NCI-H1105 (cell line): ENCODE results near the gene TLR9.

ENCODE experiments used
- DNase-seq: peaks from one replicate; lab custom pipeline; 2025; lab: John Stamatoyannopoulos, UW

The TLR9 gene

DNA sequence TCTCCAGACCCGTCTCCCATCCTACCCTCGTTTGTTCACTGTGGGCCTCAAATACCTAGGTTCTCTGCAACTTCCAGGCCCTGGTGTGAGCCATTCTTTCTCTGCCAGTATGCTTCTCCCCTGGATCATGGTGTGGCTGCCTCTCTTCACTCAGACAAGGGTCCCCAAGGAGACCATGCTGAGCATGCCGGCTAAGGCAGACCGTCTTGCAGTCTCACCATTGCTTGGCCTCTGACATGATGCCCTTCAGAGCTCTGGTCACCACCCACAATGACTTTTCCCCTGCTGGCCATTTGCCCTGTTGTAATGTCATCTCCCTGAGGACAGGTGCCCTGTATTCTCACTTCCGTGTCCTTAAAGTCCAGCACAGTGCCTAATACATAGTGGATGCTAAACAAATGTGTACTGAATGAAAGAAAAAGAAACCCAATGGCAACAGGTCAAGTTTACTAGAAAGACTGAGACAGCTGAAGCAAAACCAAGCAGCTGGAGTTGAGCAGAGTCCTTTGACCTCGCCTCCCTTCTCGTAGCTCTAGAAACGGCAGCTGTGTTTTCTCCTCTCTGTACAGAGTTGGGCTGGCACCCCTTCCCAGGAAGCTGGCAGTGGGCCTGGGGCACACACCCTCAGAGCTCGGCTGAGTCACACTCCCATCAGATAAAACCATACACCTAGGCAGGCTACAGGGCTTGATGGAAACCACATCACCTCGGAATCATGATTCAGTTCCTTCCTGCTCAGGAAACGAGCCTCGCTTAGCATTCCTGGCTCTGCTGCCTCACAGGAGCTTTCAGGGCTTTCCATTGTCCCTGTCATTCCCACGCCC lies 8.6 kb downstream of the TLR9 start:
- DNase-seq: peak; percentile 7

DNA sequence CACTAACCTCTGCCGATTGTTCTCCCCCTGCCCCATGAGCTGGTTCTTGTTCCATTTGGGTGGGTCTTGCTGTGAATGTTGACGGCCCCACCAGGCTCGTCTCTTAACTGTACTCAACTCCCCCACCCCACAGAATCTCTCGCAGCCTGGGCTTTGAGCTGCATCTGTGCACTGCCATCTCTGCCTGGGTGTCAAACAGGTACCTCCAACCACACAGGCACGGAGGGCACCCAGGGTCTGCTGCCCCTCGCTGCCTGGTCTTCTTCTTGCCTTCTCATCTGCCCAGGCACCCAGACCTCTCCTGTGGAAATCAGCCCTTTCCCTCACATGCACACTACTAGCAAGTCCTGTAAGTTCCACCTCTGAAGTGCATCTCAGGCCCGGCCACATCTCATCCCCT lies 10.1 kb downstream of the TLR9 start:
- no peak for DNase-seq

DNA sequence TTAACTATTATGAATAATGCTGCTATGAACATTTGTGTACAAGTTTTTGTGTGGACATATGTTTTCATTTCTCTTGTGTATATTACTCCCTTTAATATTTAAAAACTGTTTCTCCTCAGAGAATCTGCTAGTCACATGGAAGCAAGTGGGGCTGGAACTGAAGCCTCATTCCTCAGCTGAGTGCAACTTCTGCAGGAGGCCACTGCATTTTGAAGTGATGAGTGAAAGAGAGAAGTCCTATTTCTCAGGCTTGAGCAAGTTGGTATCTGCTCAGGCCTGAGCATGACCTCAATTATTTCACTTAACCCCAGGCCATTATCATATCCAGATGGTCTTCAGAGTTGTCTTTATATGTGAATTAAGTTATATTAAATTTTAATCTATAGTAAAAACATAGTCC lies 11.5 kb downstream of the TLR9 start:
- no peak for DNase-seq

DNA sequence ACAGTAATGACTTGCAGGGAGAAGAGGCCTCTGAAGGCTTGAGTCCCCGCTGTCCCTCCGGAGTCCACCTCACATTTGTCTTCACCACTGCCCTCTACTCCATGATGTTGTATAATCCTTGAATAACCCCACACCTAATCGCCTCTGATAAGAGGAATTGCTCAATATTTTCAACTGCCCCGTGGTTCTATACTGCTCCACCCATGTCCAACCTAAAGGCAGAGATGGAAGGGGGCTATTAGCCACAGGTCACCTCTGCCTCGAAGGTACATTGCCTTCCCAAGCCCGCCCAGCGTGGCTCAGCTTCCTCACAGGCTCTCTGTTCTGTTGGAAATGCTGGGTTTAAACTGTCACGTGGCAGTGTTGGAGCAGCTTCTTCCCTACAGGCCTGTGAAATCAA lies 12.4 kb downstream of the TLR9 start:
- DNase-seq: no peak

DNA sequence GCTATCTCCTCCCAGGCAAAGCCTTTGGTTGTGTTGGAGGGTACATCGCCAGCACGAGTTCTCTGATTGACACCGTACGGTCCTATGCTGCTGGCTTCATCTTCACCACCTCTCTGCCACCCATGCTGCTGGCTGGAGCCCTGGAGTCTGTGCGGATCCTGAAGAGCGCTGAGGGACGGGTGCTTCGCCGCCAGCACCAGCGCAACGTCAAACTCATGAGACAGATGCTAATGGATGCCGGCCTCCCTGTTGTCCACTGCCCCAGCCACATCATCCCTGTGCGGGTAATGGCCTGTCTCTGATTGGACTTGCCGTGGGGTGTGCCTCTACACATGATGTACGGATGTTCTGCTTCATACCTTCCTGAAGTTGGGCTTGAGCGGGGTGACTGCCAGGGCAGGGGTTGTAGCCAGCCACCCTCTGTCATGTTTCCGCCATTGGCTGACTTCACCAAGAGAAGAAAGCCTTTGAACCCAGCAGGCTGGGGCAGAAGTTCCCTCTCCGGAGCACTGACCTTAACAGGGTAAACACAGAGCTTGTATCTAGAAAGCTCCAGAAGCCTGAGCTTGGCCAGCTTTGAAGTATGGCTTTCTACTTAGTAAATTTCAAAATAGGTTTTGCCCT lies 14.1 kb downstream of the TLR9 start:
- no peak for DNase-seq

DNA sequence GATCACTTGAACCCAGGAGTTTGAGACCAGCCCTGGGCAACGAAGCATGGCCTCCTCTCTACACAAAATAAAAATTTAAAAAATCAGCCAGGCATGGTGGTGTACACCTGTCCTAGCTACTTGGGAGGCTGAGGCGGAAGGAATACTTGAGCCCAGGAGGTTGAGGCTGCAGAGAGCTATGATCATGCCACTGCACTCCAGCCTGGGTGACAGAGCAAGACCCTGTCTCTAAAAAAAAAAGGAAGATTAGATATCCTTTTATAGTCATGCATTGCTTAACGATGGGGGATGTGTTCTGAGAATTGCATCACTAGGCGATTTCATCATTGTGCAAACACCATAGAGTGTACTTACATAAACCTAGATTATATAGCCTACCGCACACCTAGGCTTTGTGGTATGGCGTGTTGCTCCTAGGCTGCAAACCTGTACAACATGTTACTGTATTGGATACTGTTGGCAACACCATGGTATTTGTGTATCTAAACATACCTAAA lies 14.8 kb downstream of the TLR9 start:
- DNase-seq: no peak

DNA sequence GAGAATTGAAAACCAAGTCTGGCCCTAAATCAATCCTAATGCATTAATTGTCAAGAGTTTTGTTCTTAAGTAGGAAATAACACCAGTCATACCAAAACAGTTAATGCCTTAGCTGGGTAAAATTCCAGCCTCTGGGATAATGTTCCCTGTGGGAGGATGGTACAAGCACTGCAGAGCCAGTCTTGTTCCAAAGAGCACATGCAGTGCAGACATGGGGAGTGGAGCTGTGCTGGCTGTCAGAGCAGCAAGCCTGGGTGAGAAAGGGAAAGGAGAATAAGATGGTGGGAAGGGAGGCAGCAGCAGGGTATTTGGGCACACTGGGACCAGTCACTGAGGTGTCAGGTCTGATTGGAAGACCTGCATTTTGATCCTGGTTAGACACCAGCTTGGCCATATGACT lies 15.4 kb downstream of the TLR9 start:
- no peak for DNase-seq

DNA sequence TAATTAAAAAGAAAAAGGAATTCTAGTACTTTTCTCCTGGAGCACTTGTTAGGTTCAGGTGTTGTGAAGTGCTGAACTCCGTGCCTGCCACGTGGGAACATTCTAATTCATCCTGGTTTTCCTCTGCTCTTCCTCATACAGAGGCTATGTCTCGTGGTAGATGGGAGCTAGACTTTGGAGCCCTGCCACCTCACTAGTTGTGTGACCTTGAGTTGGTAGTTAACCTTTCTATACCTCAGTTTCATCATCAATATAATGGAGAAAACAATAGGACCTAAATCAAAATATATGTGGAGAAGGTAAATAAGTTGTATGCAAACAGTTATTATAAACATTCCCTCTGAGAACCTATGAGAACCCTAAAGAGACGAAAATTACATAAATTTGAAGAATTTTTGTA lies 16.9 kb downstream of the TLR9 start:
- no peak for DNase-seq

DNA sequence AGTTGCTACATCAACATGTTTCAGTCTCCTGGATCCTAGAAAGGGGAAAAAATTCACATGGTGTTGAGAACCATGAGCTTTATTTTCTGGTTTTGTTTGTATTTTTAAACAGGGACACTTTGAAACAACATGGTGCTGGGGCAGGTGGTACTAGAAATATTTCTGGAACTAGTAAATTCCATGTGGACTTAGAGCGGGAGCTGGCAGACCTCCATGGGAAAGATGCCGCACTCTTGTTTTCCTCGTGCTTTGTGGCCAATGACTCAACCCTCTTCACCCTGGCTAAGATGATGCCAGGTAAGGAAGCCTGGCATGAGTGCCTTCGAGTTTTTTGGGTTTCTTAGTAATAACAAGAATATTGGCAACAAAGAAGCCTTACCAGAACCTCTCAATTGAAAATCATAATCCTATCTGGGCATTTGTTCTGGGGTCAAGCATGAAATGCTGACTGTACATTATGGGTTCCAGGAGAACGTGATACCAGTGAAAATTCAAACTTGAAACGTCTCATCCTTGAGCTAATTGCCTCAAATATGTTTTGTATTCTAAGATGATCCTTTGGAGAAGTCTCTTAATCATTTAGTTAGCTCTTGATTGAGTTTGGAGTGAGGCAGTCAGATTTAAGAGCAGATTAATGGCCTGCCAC lies 19.6 kb downstream of the TLR9 start:
- DNase-seq: no peak

DNA sequence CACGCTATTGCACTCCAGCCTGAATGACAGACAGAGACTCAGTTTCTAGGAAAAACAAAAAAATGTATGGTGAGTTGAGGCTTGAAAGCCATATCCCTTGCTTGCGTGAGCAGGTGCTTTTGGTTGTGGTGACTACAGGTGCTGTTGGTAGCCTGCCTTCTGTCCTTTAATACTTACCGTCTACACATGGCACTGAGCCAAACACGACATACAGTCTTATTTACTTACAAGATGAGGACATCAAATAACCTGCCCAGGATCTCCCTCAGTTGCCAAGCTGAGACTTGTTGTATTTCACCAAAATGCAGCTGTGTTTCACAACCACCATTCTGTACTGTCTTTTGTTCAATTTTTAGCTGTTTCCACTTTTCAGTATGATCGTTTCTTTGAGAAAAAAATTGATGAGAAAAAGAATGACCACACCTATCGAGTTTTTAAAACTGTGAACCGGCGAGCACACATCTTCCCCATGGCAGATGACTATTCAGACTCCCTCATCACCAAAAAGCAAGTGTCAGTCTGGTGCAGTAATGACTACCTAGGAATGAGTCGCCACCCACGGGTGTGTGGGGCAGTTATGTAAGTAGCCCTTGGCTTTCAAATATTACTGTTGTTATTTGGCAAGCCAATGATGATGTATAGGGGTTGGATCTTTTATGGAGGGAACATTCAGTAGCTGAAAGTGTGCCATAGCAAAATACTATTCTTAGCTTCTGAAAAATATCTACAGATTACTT lies 20.9 kb downstream of the TLR9 start:
- DNase-seq: peak; percentile 78

DNA sequence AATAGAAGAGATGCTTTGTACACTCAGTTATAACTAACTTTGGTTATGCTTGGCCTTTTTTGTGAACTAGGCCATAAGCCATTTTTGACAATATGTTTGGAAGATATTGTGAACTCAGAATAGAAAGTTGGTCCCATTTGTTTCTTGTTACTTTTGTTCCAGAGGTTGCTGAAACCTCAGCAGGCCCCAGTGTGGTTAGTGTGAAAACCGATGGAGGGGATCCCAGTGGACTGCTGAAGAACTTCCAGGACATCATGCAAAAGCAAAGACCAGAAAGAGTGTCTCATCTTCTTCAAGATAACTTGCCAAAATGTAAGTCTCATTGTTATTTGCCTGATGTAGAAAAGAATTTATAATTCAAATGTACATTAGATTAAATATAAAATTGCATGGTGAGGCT lies 21.7 kb downstream of the TLR9 start:
- DNase-seq: no peak

DNA sequence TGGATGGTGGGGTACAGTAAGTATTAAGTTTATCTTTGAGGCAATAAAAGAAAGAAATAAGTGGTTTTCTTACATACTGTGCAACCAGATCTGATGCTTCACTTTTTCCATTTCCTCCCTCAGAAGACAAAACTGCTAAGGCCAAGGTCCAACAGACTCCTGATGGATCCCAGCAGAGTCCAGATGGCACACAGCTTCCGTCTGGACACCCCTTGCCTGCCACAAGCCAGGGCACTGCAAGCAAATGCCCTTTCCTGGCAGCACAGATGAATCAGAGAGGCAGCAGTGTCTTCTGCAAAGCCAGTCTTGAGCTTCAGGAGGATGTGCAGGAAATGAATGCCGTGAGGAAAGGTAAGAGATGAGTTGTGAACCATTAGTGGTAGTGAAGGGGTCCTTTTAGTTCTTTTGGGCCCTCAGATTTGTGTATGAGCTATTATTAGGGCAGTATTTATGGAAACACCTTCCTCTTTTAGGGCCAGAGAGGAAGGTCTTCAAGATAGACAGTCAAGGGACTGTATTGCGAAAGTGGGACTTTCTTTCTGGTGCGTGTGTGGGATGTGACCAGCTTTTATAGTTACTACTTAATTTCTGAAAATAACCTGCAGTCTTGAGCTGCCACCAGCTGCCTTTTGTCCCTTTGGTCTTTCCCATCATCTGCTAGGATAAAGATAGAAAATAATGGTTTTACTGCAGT lies 22.9 kb downstream of the TLR9 start:
- no peak for DNase-seq

DNA sequence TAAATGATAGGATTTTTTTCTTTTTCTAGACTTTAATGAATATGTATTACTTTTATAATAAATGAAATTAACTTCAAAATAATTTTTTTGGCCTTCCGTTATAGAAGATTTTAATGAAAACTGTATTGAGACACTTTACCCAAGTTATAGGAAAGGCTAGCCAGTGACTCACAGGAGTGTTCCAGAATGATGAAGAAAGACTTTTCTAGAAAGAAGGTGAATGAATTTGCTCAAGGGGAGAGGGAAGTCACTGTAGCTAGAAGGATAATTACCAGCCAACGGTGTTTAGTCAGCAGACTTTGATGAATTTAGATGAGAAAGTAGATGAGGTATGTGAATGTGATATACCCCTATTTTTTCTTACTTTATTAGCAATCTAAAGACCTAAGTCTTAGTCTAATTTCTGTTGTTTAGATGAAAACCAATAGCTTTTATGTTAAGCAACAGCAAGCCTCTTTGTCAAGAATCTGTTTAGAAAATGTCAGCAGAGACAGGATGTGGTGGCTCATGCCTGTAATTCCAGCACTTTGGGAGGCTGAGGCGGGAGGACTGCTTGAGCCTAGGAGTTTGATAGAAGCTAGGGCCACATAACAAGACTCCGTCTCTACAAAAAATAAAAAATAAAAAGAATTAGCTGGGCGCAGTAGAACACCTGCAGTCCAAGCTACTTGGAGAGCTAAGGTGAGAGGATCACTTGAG lies 24.3 kb downstream of the TLR9 start:
- no peak for DNase-seq

DNA sequence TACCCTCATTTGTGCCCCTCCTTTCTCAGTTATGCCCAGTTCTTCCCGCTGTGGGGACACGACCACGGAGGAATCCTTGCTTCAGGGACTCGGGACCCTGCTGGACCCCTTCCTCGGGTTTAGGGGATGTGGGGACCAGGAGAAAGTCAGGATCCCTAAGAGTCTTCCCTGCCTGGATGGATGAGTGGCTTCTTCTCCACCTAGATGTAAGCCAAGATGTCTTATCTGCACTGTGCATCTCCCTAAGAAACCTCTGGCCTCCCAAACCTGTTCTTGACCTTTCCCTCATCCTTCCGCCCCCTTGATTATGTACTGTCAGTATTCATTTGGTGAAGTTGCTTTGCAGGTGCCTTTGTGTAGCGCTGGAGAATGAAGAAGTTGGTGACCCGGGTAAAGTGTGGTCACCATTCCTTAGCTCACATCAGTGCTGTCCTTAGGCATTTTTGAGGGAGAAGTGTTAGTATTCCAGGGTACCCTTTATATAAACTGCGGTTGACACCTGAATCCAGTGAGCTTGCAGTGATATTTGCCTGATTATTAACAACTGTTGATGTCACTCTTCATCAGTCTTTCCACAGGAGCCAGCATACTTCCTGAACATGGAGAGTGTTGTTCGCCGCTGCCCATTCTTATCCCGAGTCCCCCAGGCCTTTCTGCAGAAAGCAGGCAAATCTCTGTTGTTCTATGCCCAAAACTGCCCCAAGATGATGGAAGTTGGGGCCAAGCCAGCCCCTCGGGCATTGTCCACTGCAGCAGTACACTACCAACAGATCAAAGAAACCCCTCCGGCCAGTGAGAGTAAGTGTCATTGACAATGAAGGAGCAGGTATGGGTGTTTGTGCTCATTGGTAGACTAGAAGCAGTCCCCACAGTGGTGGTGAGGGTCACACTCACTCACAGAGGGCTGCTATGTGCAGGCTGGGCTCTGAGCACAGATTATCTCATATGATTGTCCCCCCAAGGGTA lies 26.5 kb downstream of the TLR9 start:
- DNase-seq: no peak

DNA sequence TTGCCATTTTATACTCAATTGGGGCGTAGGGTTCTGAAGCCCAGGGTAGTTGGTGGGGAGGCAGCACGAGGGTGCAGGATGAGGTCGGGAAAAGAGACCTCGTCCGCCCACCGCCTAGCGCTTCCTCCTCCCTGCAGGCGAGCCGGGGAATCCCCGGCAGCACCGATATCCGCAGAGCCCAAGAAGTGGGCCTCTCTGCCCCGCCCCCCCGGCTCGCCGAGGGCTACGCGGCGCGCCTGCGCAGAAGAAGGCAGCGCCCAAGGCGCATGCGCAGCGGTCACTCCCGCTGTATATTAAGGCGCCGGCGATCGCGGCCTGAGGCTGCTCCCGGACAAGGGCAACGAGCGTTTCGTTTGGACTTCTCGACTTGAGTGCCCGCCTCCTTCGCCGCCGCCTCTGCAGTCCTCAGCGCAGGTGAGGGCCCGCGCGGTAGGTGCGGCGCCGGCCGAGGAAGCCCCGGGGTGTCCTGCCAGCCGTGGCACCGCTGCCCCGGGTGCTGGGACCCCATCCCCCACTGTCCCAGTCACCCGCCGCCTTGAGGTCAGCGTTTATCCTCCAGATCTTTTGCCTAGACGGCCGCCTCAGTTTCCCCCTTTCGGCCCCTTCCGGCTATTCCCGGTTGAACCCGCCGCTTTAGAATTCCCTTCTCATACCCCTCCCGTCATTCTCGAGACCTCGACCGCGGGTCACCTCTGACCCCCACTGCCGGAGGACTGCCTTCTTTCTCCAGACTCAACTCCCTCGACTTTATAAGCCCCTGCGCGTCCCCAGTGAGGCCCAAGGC lies 27.4 kb downstream of the TLR9 start, which contains the start of gene ALAS1:
Gene ALAS1, plus strand, starts transcription at position 319 of the 784 bp plus-strand sequence. CDS start 1,082 bp downstream, outside the sequence.
- DNase-seq: peak; percentile 64

DNA sequence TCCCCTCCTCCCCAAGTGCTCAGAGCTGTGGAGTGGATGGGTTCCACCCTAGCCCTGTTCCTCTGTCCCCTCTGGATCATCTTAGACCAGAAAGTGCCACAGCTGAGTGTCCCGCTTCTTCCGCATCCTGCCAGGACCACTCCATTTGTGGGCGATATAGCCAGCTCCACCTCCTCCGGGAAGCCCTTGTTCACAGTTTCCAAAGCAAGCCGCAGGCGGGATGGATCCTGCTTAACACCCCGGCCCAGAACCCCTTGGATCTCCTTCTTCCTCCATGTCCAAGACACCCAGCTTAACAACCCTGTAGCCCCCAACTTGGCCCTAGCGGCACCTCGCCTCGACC lies 28.0 kb downstream of the TLR9 start:
- DNase-seq: no peak

DNA sequence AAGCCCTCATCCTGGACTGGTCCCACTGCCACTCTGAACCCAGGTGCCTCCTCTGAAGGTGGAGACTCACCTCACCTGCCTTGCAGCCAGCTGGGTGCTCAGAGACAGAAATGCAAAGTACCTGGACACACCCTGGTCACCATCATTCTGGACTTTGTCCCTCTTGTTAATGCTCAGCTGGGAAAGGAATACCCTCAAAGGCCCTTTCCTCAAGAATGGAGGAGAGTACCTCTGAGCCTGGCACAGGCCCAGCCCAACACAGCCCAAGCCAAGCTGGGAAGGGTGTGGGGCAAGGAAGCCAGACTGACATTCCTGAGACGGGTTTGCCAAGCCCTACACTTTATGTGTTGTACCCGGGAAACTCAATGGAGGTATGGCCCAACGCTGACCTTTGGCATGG lies 28.5 kb downstream of the TLR9 start:
- DNase-seq: no peak

DNA sequence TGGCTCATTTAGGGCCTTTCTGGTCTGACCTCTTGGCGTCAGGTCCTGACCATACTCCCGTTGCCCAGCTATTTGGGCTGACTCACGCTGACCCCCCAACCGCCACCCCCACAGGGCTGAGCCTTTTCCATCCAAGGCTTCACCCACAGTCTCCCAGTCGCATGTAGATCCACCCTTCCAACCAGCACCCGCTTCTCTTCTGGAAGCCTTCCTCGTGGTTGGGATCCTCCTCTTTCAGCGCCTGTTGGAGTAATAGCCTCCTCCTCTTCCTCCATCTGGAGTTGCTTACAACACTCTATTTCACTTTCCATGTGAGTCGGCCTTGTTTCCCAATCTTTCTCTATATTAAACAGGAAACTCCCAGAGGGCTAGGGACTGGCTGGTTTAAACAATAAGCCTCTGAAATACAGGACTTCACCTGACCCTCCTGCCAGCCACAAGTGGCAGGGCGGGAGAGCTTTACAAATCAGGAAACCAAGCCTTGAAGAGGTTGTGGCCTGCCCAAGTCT lies 29.6 kb downstream of the TLR9 start:
- DNase-seq: no peak

DNA sequence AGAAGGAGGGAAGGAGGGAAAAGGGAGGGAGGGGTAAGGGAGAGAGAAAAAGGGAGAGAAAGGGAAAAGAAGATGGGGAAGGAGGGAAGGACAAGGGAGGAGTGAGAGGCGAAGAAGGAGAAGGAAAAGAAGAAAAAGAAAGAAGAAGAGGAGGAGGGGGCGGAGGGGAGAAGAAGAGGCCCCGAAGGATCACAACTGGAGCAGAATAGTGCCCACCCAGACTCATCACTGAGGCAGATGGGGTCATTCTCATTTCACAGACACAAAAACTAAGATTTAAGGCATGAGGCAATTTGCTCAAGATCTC lies 30.2 kb downstream of the TLR9 start:
- DNase-seq: no peak
